22Rv1 (cell line): ENCODE results near the gene MAMDC2.

ENCODE experiments used
- H3K27ac ChIP-seq: fragments of 450-650 bp; 2 replicates; pipeline ENCODE4 v1.5.1; 2017
- ZFX ChIP-seq: fragments of 450-650 bp; IDR thresholded peaks from 2 replicates; pipeline ENCODE4 v1.6.1; 2017; ENCODE audit warnings: antibody characterized with exemption, borderline replicate concordance
- TF ChIP-seq, protein P1 (sequence below): fragments of 450-650 bp; IDR thresholded peaks from 2 replicates; pipeline ENCODE4 v1.5.1; 2017; ENCODE audit warnings: mild to moderate bottlenecking

Gene MAMDC2

DNA sequence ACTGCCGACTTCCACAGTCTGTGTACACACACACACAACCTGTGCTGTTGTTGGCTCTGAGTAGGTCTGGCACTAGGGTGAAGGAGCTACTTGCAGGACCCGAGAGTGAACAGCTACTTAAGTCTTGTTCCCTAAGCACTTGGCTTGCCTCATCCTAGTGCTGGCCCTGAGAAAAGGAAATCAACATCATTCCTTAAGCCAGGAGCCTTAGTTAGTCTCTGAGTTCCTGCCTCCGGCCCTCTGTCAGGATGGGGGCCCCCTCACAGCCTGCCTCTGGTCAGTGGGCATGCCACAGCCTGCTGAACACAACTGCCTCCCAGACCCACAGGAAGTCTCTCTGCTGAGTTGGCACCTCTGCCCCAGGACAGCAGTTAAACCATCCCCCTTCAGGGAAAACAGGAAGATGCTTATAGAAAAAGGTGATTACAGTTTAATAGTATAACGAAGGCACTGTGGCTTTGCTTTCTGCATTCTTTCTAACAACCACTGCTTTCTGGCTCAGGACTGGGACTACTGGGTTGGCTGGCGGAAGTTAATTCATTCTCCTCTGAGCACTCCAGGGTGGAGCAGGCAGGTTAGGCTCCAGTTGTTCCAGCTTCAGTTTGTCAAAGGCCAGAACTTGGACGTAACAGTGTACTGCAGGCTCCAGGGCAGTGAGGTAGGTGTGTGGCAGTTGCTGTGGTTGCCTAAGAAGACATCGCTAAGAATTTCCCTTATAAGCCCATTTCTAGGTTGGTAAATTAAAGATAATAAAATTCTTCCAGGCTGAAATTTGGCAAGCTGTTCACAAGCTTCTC, 2.8 kb downstream of the MAMDC2 start:
- H3K27ac ChIP-seq: no peak overlapping the region

DNA sequence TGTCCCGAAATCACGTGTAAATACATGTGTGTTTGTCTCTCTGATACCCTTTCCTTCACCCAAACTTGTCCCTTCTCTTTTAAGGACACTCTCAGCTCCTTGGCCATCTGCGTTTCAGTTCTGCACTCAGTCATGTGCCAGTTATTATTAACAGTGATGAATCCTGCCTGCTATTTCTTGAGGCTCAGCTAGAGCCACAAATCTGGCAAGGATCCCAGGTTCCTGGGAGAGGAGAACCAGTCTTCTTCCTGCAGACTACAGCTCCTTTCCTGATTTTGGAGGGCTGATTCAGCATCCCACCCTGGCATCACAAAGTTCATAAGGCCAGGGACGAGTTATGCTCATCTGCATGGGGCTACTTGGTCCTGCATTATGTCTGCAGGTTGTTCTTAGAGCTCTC, 5.6 kb downstream of the MAMDC2 start:
- H3K27ac ChIP-seq: no peak overlapping the region
- TF ChIP-seq ZFX: no peak
- TF ChIP-seq, protein P1, sequence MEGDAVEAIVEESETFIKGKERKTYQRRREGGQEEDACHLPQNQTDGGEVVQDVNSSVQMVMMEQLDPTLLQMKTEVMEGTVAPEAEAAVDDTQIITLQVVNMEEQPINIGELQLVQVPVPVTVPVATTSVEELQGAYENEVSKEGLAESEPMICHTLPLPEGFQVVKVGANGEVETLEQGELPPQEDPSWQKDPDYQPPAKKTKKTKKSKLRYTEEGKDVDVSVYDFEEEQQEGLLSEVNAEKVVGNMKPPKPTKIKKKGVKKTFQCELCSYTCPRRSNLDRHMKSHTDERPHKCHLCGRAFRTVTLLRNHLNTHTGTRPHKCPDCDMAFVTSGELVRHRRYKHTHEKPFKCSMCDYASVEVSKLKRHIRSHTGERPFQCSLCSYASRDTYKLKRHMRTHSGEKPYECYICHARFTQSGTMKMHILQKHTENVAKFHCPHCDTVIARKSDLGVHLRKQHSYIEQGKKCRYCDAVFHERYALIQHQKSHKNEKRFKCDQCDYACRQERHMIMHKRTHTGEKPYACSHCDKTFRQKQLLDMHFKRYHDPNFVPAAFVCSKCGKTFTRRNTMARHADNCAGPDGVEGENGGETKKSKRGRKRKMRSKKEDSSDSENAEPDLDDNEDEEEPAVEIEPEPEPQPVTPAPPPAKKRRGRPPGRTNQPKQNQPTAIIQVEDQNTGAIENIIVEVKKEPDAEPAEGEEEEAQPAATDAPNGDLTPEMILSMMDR: no peak

More for the DNA sequence above, 2.8 kb downstream of the MAMDC2 start:
- TF ChIP-seq ZFX: no peak
- TF ChIP-seq, protein P1: no peak

DNA sequence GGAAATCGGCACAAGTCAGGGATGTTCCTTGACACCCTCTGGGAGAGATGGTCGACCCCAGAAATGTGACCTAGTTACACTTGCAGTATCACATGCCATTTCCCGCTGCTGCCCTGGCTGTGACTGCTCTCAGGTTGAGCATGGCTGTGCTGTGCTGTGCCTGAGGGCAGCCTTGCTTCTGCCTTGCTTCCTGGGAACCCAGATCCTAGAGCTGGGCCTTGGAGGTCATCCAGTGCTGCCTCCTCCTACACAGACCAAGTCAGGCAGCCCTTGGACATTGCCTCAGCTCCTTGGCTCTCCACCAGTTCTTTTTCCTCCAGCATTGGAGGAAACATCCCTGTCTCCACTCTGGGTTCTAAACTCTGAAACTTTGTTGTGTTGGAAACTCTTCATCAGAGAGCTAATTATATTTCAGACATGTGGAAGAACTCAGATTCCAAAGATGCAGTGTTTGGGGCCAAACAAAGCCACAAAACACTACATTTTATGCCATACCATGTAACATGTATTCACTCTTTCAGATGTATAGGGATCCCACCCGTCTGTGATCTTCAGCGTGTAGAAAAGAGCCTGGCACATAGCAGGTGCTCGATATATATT, 6.1 kb downstream of the MAMDC2 start:
- TF ChIP-seq ZFX: no peak
- TF ChIP-seq, protein P1: no peak
- no peak overlapping the region for H3K27ac ChIP-seq

DNA sequence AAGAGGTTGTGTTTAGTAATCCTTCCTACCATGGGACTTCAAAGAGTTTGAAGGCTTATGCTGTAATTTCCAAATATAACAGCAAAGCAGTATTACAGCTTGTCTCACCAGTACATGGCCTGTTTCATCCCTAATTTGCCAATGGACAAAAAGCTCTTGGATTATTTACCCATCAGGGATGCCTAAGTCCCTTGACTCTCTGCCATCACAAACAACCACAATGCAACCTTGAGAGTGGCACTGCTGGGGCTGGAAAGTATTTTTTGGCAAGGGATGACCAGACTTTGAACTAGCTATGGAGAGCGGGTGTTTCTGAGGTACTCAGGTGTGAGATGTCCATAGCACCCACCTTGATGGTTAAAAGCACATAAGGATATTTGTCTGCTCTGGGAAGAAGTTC, 9.1 kb downstream of the MAMDC2 start:
- TF ChIP-seq ZFX: no peak
- TF ChIP-seq, protein P1: no peak
- no peak overlapping the region for H3K27ac ChIP-seq

DNA sequence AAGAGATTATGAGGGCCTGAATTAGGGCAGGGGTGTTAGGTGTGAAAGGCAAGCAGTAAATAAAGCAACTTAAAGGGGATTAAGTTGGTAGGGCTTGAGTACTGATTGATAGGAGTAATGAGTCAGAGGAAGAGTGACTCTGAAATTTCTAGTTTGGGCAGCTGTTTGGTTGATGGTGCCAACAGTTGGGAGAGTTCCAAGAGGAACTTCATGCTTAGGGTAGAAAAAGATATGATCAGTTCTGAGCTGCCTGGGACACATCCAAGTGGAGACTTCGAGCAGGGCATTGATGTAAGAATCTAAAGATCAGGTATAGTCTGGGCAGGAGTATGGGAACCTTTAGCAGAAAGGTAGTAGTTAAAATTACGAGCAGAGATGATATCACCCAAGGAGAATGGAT, 10.2 kb downstream of the MAMDC2 start:
- H3K27ac ChIP-seq: no peak overlapping the region
- TF ChIP-seq, protein P1: no peak
- TF ChIP-seq ZFX: no peak

DNA sequence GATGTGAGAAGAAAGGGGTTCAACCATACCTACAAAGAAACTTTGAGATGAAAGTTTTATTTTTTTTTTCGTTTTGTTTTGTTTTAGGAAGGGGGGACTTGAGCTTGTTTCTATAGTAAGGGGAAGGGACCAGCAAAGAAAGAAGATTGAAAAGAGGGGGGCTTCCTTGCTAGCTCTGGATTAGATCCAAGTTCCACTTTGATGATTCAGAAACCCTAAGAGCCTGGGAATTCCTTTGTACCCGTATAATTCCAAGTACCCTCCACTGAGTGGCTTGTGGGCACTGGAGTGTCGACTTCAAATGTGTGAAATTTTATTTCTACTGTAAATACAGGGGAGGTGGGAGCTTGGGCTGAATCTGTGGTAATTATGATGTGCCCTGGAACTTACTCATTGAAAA, 10.9 kb downstream of the MAMDC2 start:
- H3K27ac ChIP-seq: no peak overlapping the region
- TF ChIP-seq, protein P1: no peak
- no peak for TF ChIP-seq ZFX
